Stimulated activated CD8-positive, alpha-beta memory T cell treated with anti-CD3 and anti-CD28 coated beads, Interleukin-4, amount 100 ng/mL, for 48 hours (primary cell): Measurements from ENCODE around the gene ZBTB5.
"Not testable (repeated sequence)": the region's sequence is repeated elsewhere in the genome, so short reads cannot be mapped to it uniquely, and the experiment has no call there.

ENCODE experiments used
- DNase-seq: peaks from one replicate; pipeline ENCODE4 v3.0.0-alpha.2; 2020

ZBTB5 gene

DNA sequence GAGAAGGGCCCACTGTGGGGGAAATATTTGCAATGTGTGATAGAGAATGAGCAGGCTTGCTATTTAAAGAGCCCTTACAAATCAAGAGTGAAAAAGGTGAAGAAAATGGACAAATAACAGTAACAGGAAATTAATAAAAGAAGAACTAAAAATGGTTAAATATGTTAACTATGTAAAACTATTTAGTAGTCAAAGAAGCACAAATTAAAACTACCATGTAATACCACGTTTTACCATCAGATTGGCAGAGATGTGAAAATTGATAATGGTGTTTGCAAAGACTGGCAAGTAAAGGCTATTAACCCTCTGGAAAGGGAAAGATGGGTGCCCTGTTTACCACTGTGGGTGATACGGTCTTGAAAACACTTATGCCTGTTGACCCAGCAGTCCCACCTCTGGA, 65.9 kb downstream of the ZBTB5 start:
- DNase-seq = no peak

DNA sequence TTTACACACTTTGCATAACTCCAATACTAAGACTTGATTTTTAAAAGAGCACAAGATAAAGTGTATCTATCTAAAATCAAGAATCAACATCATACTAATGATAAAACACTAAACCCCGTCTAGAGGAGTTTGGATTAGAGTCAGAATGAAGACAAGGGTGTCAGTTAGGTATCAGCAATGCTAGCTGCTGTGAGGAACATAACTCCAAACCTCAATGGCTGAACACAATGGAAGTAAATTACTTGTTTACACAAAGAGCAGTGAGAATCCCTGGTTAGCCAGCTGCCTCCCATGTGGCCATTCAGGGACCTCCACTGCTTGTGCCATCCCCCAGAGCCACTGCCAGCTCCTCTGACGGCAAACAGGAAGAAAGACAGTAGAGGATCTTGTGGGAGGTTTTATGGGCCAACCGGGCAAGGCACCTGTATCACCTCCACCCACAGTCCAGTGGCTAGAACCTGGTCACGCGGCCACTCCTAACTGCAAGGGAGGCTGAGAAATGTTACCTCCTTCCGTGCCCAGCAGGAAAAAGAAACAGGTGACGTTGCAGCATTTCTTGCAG, 66.7 kb downstream of the ZBTB5 start:
- DNase-seq = no peak

DNA sequence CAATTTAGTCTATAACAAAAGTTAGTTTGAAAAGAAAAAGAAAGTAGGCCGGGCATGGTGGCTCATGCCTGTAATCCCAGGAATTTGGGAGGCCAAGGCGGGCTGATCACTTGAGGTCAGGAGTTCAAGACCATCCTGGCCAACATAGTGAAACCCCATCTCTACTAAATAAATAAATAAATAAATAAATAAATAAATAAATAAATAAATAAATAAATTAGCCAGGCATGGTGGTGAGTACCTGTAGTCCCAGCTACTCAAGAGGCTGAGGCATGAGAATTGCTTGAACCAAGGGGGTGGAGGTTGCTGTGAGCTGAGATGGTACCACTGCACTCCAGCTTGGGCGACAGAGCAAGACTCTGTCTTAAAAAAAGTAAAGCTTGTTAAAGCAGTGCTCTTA, 67.3 kb downstream of the ZBTB5 start:
- not testable (repeated sequence) for DNase-seq

DNA sequence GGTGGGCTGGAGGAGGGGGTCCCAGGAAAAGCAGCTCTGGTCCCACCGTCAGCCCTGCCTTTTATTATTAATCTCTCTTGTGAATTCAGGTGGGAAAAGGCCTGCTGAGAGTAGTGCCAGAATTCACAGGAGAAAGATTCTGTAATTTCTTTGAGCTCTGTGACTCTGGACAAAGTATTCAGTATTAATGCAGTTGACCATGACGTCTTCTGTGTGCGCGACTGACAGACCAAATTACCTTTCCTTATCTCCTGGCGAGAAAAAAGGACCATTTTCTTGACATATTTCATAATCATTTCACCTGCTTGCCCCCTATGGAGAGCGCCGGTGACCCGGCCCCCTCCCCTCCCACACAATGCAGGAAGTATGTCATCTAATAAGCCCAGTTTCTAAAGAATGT, 69.6 kb downstream of the ZBTB5 start:
- DNase-seq = no peak

DNA sequence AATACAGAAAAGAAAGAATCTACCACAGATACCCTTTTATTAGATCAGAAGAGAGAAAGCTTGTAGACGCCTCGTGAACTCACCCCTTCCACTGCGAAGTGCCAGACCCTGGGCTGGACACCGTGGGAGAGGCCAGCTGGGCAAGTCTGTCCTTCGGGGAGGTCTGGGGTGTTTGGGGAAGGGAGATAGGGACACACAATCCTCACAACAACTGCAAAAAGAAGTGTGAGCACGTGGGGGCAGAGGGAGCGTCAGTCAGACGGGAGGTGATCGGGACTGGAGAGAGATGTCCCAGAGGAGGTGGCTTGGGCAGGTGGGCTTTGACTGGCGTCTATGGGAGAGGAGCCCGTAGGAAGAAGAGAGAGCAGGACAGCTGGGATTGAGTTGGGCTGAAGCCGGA, 70.0 kb downstream of the ZBTB5 start:
- DNase-seq = no peak

DNA sequence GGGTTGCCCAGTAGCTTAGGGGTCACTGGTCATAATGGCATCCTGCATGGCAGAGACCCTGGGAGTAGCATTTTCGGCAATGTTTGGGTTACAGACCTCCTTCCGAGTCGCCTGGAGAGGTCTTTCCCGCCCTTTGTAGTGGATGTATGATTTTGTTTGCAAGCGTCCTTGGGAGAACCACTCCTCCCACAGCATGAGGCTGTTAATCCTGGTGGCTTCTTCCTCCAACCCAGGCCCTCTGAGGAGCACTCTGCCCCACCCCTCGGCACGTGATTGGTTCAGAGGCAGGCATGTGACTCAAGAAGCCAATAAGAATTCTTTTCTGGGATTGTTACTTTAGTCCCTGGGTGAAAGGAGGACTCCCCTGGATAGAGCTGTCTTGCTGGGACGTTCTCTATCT, 73.0 kb downstream of the ZBTB5 start:
- no peak for DNase-seq

DNA sequence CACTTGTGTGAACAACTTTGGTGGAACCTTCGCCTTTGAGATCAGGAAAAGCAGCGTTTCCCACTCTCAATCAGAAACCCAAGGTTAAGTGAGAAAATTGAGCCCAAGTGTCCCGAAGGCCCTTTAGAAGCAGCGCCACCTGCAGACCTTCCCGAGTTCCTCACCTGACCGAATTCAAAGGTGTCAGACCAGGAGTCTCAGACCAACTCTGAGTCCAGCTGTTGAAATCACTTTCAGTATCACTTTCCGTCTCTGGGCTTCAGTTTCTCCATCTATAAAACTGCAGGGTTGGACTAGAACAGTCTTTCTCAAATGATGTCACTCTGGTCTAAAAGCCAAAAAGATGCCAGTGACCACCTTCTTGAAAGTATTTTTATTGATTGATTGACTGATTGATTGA, 74.5 kb downstream of the ZBTB5 start:
- peak; percentile 51 for DNase-seq
